ENCODE measurements around the gene FBLN2.

- TF ChIP-seq CTCF (IDR thresholded peaks at IDR 0.05; ENCODE audit: insufficient read depth, low read length) (no peak), GABPA (IDR thresholded peaks at IDR 0.05; ENCODE audit: low read depth) (no peak), SPI1 (IDR thresholded peaks at IDR 0.05; ENCODE audit: borderline replicate concordance, low read depth) (no peak), POLR2AphosphoS5 (IDR thresholded peaks at IDR 0.05; ENCODE audit: low read depth) (no peak), REST (IDR thresholded peaks at IDR 0.05; ENCODE audit: insufficient replicate concordance, low read depth) (no peak)
Measured at GRCh38 chr3:13535905-13536304, 13.0 kb upstream of the FBLN2 start.

Measured in HL-60 (cell line).